Endothelial cell of umbilical vein (primary cell): ENCODE results near the gene LRRC8C. TPM values are rescaled to one million over a fixed set of nuclear protein-coding genes. Genes with fewer than 3 reads are reported as not detected.

Experiments
- BruUV-seq: library from RNA; stranded (reverse); fragments of 400-500 nt; replicated peaks from 2 replicates; lab custom pipeline; 2021; lab: Mats Ljungman, UMichigan
- CTCF ChIA-PET: fragments of 300-600, 350-600 bp; sonication (Branson Sonifier 250); formaldehyde crosslinking; loops from one replicate; lab custom pipeline; 2021; ENCODE audit warnings: antibody characterized with exemption, inconsistent platforms; lab: Charles Lee
- POLR2A ChIA-PET: fragments of 300-600, 350-600 bp; sonication (Branson Sonifier 250); formaldehyde crosslinking; loops from one replicate; lab custom pipeline; 2021; ENCODE audit warnings: antibody characterized with exemption, inconsistent platforms; lab: Charles Lee
- DNase-seq: peaks from one replicate; pipeline ENCODE4 v3.0.0-alpha.2; 2011; ENCODE audit warnings: low read depth, low spot score
- FAIRE-seq: peaks from 2 replicates; lab custom pipeline; 2011; peaks lifted over from hg19 to GRCh38; lab: Jason Lieb, UNC
- H2AFZ ChIP-seq: 2 replicates; pipeline ENCODE4 v1.6.0; 2012; ENCODE audit warnings: low read depth, low read length, control low read depth, inconsistent platforms
- H3K27ac ChIP-seq: 2 replicates; pipeline ENCODE4 v1.5.1; 2011; ENCODE audit warnings: low read depth, mild to moderate bottlenecking, control low read depth, low read length, moderate library complexity; ENCODE audit not compliant: insufficient read depth
- H3K27me3 ChIP-seq, 2 experiments: 2 replicates each; pipeline versions ENCODE4 v1.6.0 to v1.6.1; 2011; ENCODE audit warnings: low read length in 2 of 2, mixed read lengths in 1 of 2; ENCODE audit not compliant: control insufficient read depth in 2 of 2, insufficient read depth in 2 of 2
- H3K36me3 ChIP-seq, 2 experiments: 2 replicates in 1 of 2; 3 replicates in 1 of 2; pipeline ENCODE4 v1.5.1; 2011; ENCODE audit warnings: low read length in 2 of 2, mild to moderate bottlenecking in 1 of 2, moderate library complexity in 1 of 2; ENCODE audit not compliant: control insufficient read depth in 2 of 2, insufficient read depth in 2 of 2; ENCODE audit errors: extremely low read depth in 1 of 2
- H3K4me1 ChIP-seq: 3 replicates; pipeline ENCODE4 v1.5.1; 2011; ENCODE audit warnings: mild to moderate bottlenecking, low read length; ENCODE audit not compliant: control insufficient read depth, insufficient read depth; ENCODE audit errors: extremely low read depth
- H3K4me2 ChIP-seq: 2 replicates; pipeline ENCODE4 v1.6.1; 2011; ENCODE audit warnings: low read length, control low read depth, mixed read lengths; ENCODE audit not compliant: insufficient read depth
- H3K4me3 ChIP-seq, 3 experiments: fragments of 200-600 bp in 1 of 3; sonication (generic), shearing (Covaris generic) in 1 of 3; replicated peaks in 1 of 3; 2 replicates each; pipeline ENCODE4 v1.5.1; 2011 to 2016; ENCODE audit warnings: control low read depth in 3 of 3, low read length in 3 of 3, mild to moderate bottlenecking in 2 of 3, inconsistent platforms in 1 of 3, low read depth in 1 of 3, moderate library complexity in 1 of 3; ENCODE audit not compliant: insufficient read depth in 1 of 3
- H3K79me2 ChIP-seq: 2 replicates; pipeline ENCODE4 v1.6.0; 2012; ENCODE audit warnings: low read length, inconsistent platforms; ENCODE audit not compliant: control insufficient read depth, insufficient read depth
- H3K9ac ChIP-seq: replicated peaks from 2 replicates; pipeline ENCODE3; 2011; ENCODE audit warnings: low read length, control low read depth; ENCODE audit not compliant: insufficient read depth; ENCODE audit errors: extremely low read depth
- H3K9me1 ChIP-seq: replicated peaks from 3 replicates; pipeline ENCODE4 v1.6.0; 2011; ENCODE audit warnings: mild to moderate bottlenecking, low read length; ENCODE audit not compliant: control insufficient read depth, insufficient read depth; ENCODE audit errors: extremely low read depth
- H3K9me3 ChIP-seq: replicated peaks from 2 replicates; pipeline ENCODE4 v1.5.1; 2012; ENCODE audit warnings: low read length, inconsistent platforms; ENCODE audit not compliant: control insufficient read depth, insufficient read depth
- H4K20me1 ChIP-seq: replicated peaks from 2 replicates; pipeline ENCODE3; 2011; ENCODE audit warnings: mild to moderate bottlenecking, low read length; ENCODE audit not compliant: control insufficient read depth, insufficient read depth; ENCODE audit errors: extremely low read depth
- CTCF ChIP-seq, 2 donors: IDR thresholded peaks; 1 replicate in 1 of 2; 2 replicates in 1 of 2; pipeline ENCODE4 v1.5.1; 2011; ENCODE audit warnings: low read length in 2 of 2, mild to moderate bottlenecking in 2 of 2, moderate library complexity in 2 of 2, control low read depth in 1 of 2, inconsistent platforms in 1 of 2, low read depth in 1 of 2; ENCODE audit not compliant: insufficient read depth in 1 of 2; ENCODE audit errors: extremely low read depth in 1 of 2
- EZH2 ChIP-seq: IDR thresholded peaks from 2 replicates; pipeline ENCODE4 v1.6.1; 2012; ENCODE audit warnings: borderline replicate concordance, low read depth, mild to moderate bottlenecking, moderate library complexity, low read length, inconsistent platforms; ENCODE audit not compliant: severe bottlenecking
- FOS ChIP-seq: IDR thresholded peaks from 2 replicates; pipeline ENCODE4 v1.6.1; 2011; ENCODE audit warnings: mild to moderate bottlenecking, low read length, moderate library complexity, borderline replicate concordance; ENCODE audit not compliant: insufficient read depth
- GATA2 ChIP-seq: IDR thresholded peaks from 2 replicates; pipeline ENCODE4 v1.7.0; 2011; ENCODE audit warnings: low read depth, mild to moderate bottlenecking, moderate library complexity, mixed read lengths, low read length; ENCODE audit not compliant: insufficient read length, insufficient read depth
- JUN ChIP-seq: IDR thresholded peaks from 2 replicates; pipeline ENCODE4 v1.6.1; 2011; ENCODE audit warnings: borderline replicate concordance, low read depth; ENCODE audit not compliant: insufficient read length, insufficient read depth
- MAX ChIP-seq: IDR thresholded peaks from 2 replicates; pipeline ENCODE4 v1.6.1; 2011; ENCODE audit not compliant: insufficient read depth, insufficient read length
- MYC ChIP-seq: IDR thresholded peaks from one replicate; pipeline ENCODE4 v1.6.1; 2011; ENCODE audit warnings: mild to moderate bottlenecking, low read depth, low read length
- POLR2A ChIP-seq: IDR thresholded peaks from 2 replicates; pipeline ENCODE4 v1.6.1; 2012; ENCODE audit warnings: low read depth, mild to moderate bottlenecking, control low read depth, low read length
- POLR2AphosphoS5 ChIP-seq: IDR thresholded peaks from 2 replicates; pipeline ENCODE4 v1.6.1; 2012; ENCODE audit warnings: low read depth, mild to moderate bottlenecking, control low read depth, low read length, moderate library complexity; ENCODE audit not compliant: insufficient read depth
- dilution Hi-C: fragments of 300-500 bp; cut with MboI; formaldehyde crosslinking; loops from one replicate; pipeline ENCODE4 v1.15.0; 2019; ENCODE audit warnings: low sequenced_read_pairs; ENCODE audit not compliant: extremely low pct_ligation_motif_present
- intact Hi-C: fragments of 100-400 bp; cut with micrococcal nuclease; formaldehyde crosslinking; loops from one replicate; pipeline ENCODE4 v1.10.0; 2022
- polyA plus RNA-seq, 4 experiments: library from polyadenylated mRNA; depleted of rRNA in 3 of 4; stranded (reverse) in 3 of 4; unstranded in 1 of 4; fragments of >200 nt; gene quantifications; 2 replicates each; pipeline versions ENCODE4 v1.2.1 to v1.2.3, GENCODE V29; 2011 to 2012; ENCODE audit warnings: missing spikeins in 1 of 4
- total RNA-seq: library from RNA; stranded (reverse); gene quantifications from 2 replicates; pipeline ENCODE4 v1.2.3, GENCODE V29; 2021

LRRC8C gene
- total and polyA plus RNA-seq, 2 donors (not counting 3 experiments of a cell fraction or from before 2014, with no cell fraction given), result 33.6 to 51.5 TPM

- Histone ChIP-seq H3K9me1 (no peaks in the 10 kb centered on the region), H3K9ac (no peak overlapping the region), H3K9me3 (no peaks in the 10 kb centered on the region), H3K4me1 (peaks cover 45% of the 10 kb centered on the region), H2AFZ (no peak overlapping the region), H3K4me3 (no peak overlapping the region), H3K79me2 (peaks cover 94% of the 10 kb centered on the region), H3K4me2 (no peak overlapping the region), H3K36me3 (no peaks in the 10 kb centered on the region), H4K20me1 (peaks cover 8% of the 10 kb centered on the region), H3K27me3 (no peaks in the 10 kb centered on the region), H3K27ac (no peak overlapping the region)
- TF ChIP-seq JUN (no peak), GATA2 (no peak), POLR2A (no peak), FOS (no peak), POLR2AphosphoS5 (no peak), CTCF (IDR thresholded peaks at IDR 0.05; ENCODE audit: extremely low read depth in 1 of 2, insufficient read depth in 1 of 2, low read depth in 1 of 2, low read length in 2 of 2) (no peak), MAX (no peak), MYC (no peak), EZH2 (no peak)
- ChIA-PET POLR2A (no interaction called here), CTCF (interaction anchor here (0.6 to 1.7 kb wide), 3 partner anchors 14 to 122 kb away, joined by 3 to 6 read pairs (median 5); no protein-coding TSS in a partner anchor)
- dilution Hi-C loops, result no loop called here
- BruUV-seq, result no TSS peak
- DNase-seq (no peak), FAIRE-seq (no peak)
- intact Hi-C loops, result no loop called here
These were observed 7.5 kb downstream of the LRRC8C start for GRCh38 chr1:89640440-89640839.
